A673 (cell line): ENCODE data around the gene FZD10. TPM values are rescaled to one million over a fixed set of nuclear protein-coding genes. Genes with fewer than 3 reads are reported as not detected.

Experiments used
- BruUV-seq: library from RNA; stranded (reverse); fragments of 400-500 nt; replicated peaks from 2 replicates; lab custom pipeline; 2021; lab: Mats Ljungman, UMichigan
- CTCF ChIA-PET: fragments of 300-600 bp; sonication (Branson Sonifier 250); formaldehyde crosslinking; loops from one replicate; lab custom pipeline; 2022; ENCODE audit warnings: antibody characterized with exemption; lab: Charles Lee
- POLR2A ChIA-PET: fragments of 300-600 bp; sonication (Branson Sonifier 250); formaldehyde crosslinking; loops from one replicate; lab custom pipeline; 2022; ENCODE audit warnings: antibody characterized with exemption; ENCODE audit not compliant: low non-redundant PET; lab: Charles Lee
- DNase-seq: peaks from one replicate; pipeline ENCODE4 v3.0.0-alpha.2; 2015; ENCODE audit warnings: low spot score
- H3K27ac ChIP-seq: fragments of 200-600 bp; sonication (generic); 2 replicates; pipeline ENCODE4 v1.5.1; 2016; ENCODE audit warnings: mixed run types, low read depth, mild to moderate bottlenecking, mixed read lengths, antibody characterized with exemption, low read length; ENCODE audit not compliant: poor library complexity, severe bottlenecking
- H3K27me3 ChIP-seq: fragments of 200-600 bp; sonication (generic); replicated peaks from 2 replicates; pipeline ENCODE4 v1.6.1; 2017; ENCODE audit warnings: mixed run types, low read depth, mild to moderate bottlenecking, mixed read lengths, antibody characterized with exemption, low read length; ENCODE audit not compliant: insufficient read depth, poor library complexity
- H3K36me3 ChIP-seq: fragments of 200-600 bp; sonication (generic); 2 replicates; pipeline ENCODE4 v1.6.1; 2016; ENCODE audit warnings: mixed run types, mild to moderate bottlenecking, mixed read lengths, antibody characterized with exemption, low read length; ENCODE audit not compliant: insufficient read depth, poor library complexity, severe bottlenecking
- H3K4me1 ChIP-seq: fragments of 200-600 bp; sonication (generic); 2 replicates; pipeline ENCODE4 v1.6.1; 2017; ENCODE audit warnings: mixed run types, mild to moderate bottlenecking, mixed read lengths, antibody characterized with exemption, low read length; ENCODE audit not compliant: insufficient read depth, poor library complexity, severe bottlenecking
- H3K4me3 ChIP-seq: fragments of 200-600 bp; sonication (generic); 2 replicates; pipeline ENCODE4 v1.5.1; 2016; ENCODE audit warnings: low read depth, mixed run types, mild to moderate bottlenecking, mixed read lengths, low read length; ENCODE audit not compliant: poor library complexity, severe bottlenecking
- H3K9me3 ChIP-seq: fragments of 200-600 bp; sonication (generic); 2 replicates; pipeline ENCODE4 v1.6.1; 2016; ENCODE audit warnings: mixed run types, low read depth, mild to moderate bottlenecking, mixed read lengths, antibody characterized with exemption, low read length; ENCODE audit not compliant: poor library complexity, severe bottlenecking
- CTCF ChIP-seq: fragments of 300-800, 200-600 bp; sonication (generic); conservative IDR thresholded peaks from 2 replicates; pipeline ENCODE4 v1.5.1; 2017; ENCODE audit warnings: low read depth, mild to moderate bottlenecking, antibody characterized with exemption, low read length, moderate library complexity, mixed read lengths
- EZH2 ChIP-seq: fragments of 200-600 bp; sonication (generic); IDR thresholded peaks from 2 replicates; pipeline ENCODE4 v1.6.1; 2017; ENCODE audit warnings: borderline replicate concordance, low read depth, mild to moderate bottlenecking, mixed read lengths, antibody characterized with exemption, low read length; ENCODE audit not compliant: poor library complexity, severe bottlenecking
- intact Hi-C: fragments of 100-400 bp; cut with micrococcal nuclease; formaldehyde crosslinking; loops from one replicate; pipeline ENCODE4 v1.10.0; 2022; ENCODE audit not compliant: unreplicated experiment
- total RNA-seq: library from RNA; stranded (reverse); gene quantifications from 2 replicates; pipeline ENCODE4 v1.2.3, GENCODE V29; 2021

FZD10 gene
- total RNA-seq, 1 experiment from 2014 or later: not detected

GRCh38 chr12:130198663-130199060 is 36.4 kb downstream of the FZD10 start:
- intact Hi-C loops: no loop called here
- Histone ChIP-seq H3K4me1 (no peaks in the 10 kb centered on the region), H3K36me3 (no peaks in the 10 kb centered on the region), H3K27me3 (no peaks in the 10 kb centered on the region), H3K4me3 (no peak overlapping the region), H3K27ac (no peak overlapping the region), H3K9me3 (peaks cover 4% of the 10 kb centered on the region)
- TF ChIP-seq CTCF (no peak), EZH2 (no peak)
- no TSS peak for BruUV-seq
- no peak for DNase-seq
- CTCF ChIA-PET: no interaction called here
- POLR2A ChIA-PET: no interaction called here

- Histone ChIP-seq H3K9me3 (peaks cover 4% of the 10 kb centered on the region), H3K4me3 (no peak overlapping the region), H3K36me3 (no peaks in the 10 kb centered on the region), H3K27me3 (no peaks in the 10 kb centered on the region), H3K4me1 (no peaks in the 10 kb centered on the region), H3K27ac (no peak overlapping the region)
- ChIA-PET CTCF (no interaction called here), POLR2A (no interaction called here)
- BruUV-seq: no TSS peak
- no peak for DNase-seq
- intact Hi-C loops: no loop called here
- TF ChIP-seq CTCF: no peak
- TF ChIP-seq EZH2: no peak
These were observed 37.5 kb downstream of the FZD10 start for GRCh38 chr12:130199581-130200390.

- no peak for DNase-seq
- intact Hi-C loops: no loop called here
- POLR2A ChIA-PET: no interaction called here
- TF ChIP-seq EZH2 (no peak), CTCF (no peak)
- Histone ChIP-seq H3K4me1 (no peaks in the 10 kb centered on the region), H3K27ac (no peak overlapping the region), H3K27me3 (no peaks in the 10 kb centered on the region), H3K4me3 (no peak overlapping the region), H3K36me3 (no peaks in the 10 kb centered on the region), H3K9me3 (peaks cover 4% of the 10 kb centered on the region)
- CTCF ChIA-PET: no interaction called here
- BruUV-seq: no TSS peak
These were observed 38.2 kb downstream of the FZD10 start for GRCh38 chr12:130200445-130200844.
